Measurements from ENCODE around the gene RRM2. TPM values are rescaled to one million over a fixed set of nuclear protein-coding genes. Genes with fewer than 3 reads are reported as not detected.
"Not testable (repeated sequence)": the region's sequence is repeated elsewhere in the genome, so short reads cannot be mapped to it uniquely, and the experiment has no call there.

RRM2 gene
- total RNA-seq, 1 donor from 2014 or later = 8.4 TPM

- no peak overlapping the region for H3K4me3 ChIP-seq
- TF ChIP-seq CTCF (IDR thresholded peaks at IDR 0.05) = peak; percentile 49
- H3K27ac ChIP-seq = no peak overlapping the region
- no peaks in the 10 kb centered on the region for H3K36me3 ChIP-seq
- H3K27me3 ChIP-seq (ENCODE audit: low read depth) = no peaks in the 10 kb centered on the region
- ATAC-seq (peak; percentile 69 to 82), DNase-seq (no peak)
- H3K4me1 ChIP-seq = no peaks in the 10 kb centered on the region
- H3K9me3 ChIP-seq = no peaks in the 10 kb centered on the region
- intact Hi-C loops (cut with DNase I) = no loop called here
Measured at GRCh38 chr2:10141736-10142639, 19.4 kb downstream of the RRM2 start.

GRCh38 chr2:10142640-10142965 lies 20.1 kb downstream of the RRM2 start:
- DNase-seq (no peak), ATAC-seq (peak in 1 of 2 donors; percentile 22)
- no peaks in the 10 kb centered on the region for H3K4me1 ChIP-seq
- no peaks in the 10 kb centered on the region for H3K9me3 ChIP-seq
- no peak overlapping the region for H3K4me3 ChIP-seq
- no peak overlapping the region for H3K27ac ChIP-seq
- intact Hi-C loops (cut with DNase I) = no loop called here
- no peak for TF ChIP-seq CTCF (IDR thresholded peaks at IDR 0.05)
- no peaks in the 10 kb centered on the region for H3K36me3 ChIP-seq
- no peaks in the 10 kb centered on the region for H3K27me3 ChIP-seq (ENCODE audit: low read depth)

- no peak overlapping the region for H3K27ac ChIP-seq
Measured at GRCh38 chr2:10144771-10145518, 22.4 kb downstream of the RRM2 start.

GRCh38 chr2:10145519-10146357 lies 23.2 kb downstream of the RRM2 start:
- DNase-seq (no peak), ATAC-seq (no peak)
- Histone ChIP-seq H3K4me3 (no peak overlapping the region), H3K4me1 (no peaks in the 10 kb centered on the region), H3K27me3 (ENCODE audit: low read depth) (no peaks in the 10 kb centered on the region), H3K36me3 (no peaks in the 10 kb centered on the region), H3K9me3 (no peaks in the 10 kb centered on the region), H3K27ac (no peak overlapping the region)
- TF ChIP-seq CTCF (IDR thresholded peaks at IDR 0.05) = no peak
- intact Hi-C loops (cut with DNase I) = no loop called here

More at GRCh38 chr2:10144771-10145518, 22.4 kb downstream of the RRM2 start:
- H3K4me1 ChIP-seq = no peaks in the 10 kb centered on the region
- ATAC-seq (no peak), DNase-seq (no peak)
- intact Hi-C loops (cut with DNase I) = no loop called here
- no peak for TF ChIP-seq CTCF (IDR thresholded peaks at IDR 0.05)
- H3K9me3 ChIP-seq = no peaks in the 10 kb centered on the region
- no peaks in the 10 kb centered on the region for H3K27me3 ChIP-seq (ENCODE audit: low read depth)
- H3K36me3 ChIP-seq = no peaks in the 10 kb centered on the region
- no peak overlapping the region for H3K4me3 ChIP-seq

- no peak for ATAC-seq
- H3K27ac ChIP-seq = no peak overlapping the region
- DNase-seq = no peak
- no peaks in the 10 kb centered on the region for H3K36me3 ChIP-seq
- H3K4me1 ChIP-seq = no peaks in the 10 kb centered on the region
- H3K27me3 ChIP-seq (ENCODE audit: low read depth) = no peaks in the 10 kb centered on the region
- H3K9me3 ChIP-seq = no peaks in the 10 kb centered on the region
- no peak overlapping the region for H3K4me3 ChIP-seq
- intact Hi-C loops (cut with DNase I) = no loop called here
- no peak for TF ChIP-seq CTCF (IDR thresholded peaks at IDR 0.05)
Measured at GRCh38 chr2:10146366-10147005, 23.9 kb downstream of the RRM2 start.

GRCh38 chr2:10147050-10147660 lies 24.6 kb downstream of the RRM2 start:
- intact Hi-C loops (cut with DNase I) = not testable (repeated sequence)

More at GRCh38 chr2:10147050-10147660, 24.6 kb downstream of the RRM2 start:
- DNase-seq; H3K27me3 ChIP-seq (ENCODE audit: low read depth); H3K36me3 ChIP-seq; H3K27ac ChIP-seq; H3K4me3 ChIP-seq; ATAC-seq; H3K9me3 ChIP-seq; H3K4me1 ChIP-seq: not testable (repeated sequence)
